ENCODE results near the gene TTC3.

The TTC3 gene

GRCh38 chr21:37036177-37036576, 36.9 kb upstream of the TTC3 start:
- Histone ChIP-seq H3K4me2 (ENCODE audit: low read depth, low read length) (no peak overlapping the region), H3K9ac (ENCODE audit: low read length) (no peak overlapping the region), H3K4me1 (ENCODE audit: low read length) (no peaks in the 10 kb centered on the region), H3K4me3 (ENCODE audit: low read length) (no peak overlapping the region), H3F3A (ENCODE audit: insufficient read depth, low read length) (no peaks in the 10 kb centered on the region), H3K9me3 (replicated peaks; ENCODE audit: insufficient read depth, low read length) (no peaks in the 10 kb centered on the region), H3K27me3 (replicated peaks; ENCODE audit: insufficient read depth, low read length) (no peaks in the 10 kb centered on the region), H3K36me3 (replicated peaks; ENCODE audit: insufficient read depth, low read length) (no peaks in the 10 kb centered on the region), H3K79me2 (ENCODE audit: low read length) (no peaks in the 10 kb centered on the region), H3K9me2 (replicated peaks; ENCODE audit: insufficient read depth, low read length) (no peaks in the 10 kb centered on the region), H2AFZ (ENCODE audit: low read length) (no peak overlapping the region), H3K27ac (ENCODE audit: low read length) (no peak overlapping the region), H4K20me1 (ENCODE audit: insufficient read depth, low read length) (no peaks in the 10 kb centered on the region)
- TF ChIP-seq EZH2 (optimal IDR thresholded peaks at IDR 0.05; ENCODE audit: low read depth, low read length), result no peak
- TF ChIP-seq EZH2phosphoT487 (IDR thresholded peaks at IDR 0.05; ENCODE audit: low read length), result no peak
- TF ChIP-seq CTCF (IDR thresholded peaks at IDR 0.05; ENCODE audit: low read length), result no peak
- DNase-seq, result no peak

GRCh38 chr21:37039411-37040075, 33.5 kb upstream of the TTC3 start:
- no peak overlapping the region for H3K4me3 ChIP-seq (ENCODE audit: low read length)
- H3K36me3 ChIP-seq (replicated peaks; ENCODE audit: insufficient read depth, low read length), result no peaks in the 10 kb centered on the region
- H3F3A ChIP-seq (ENCODE audit: insufficient read depth, low read length), result no peaks in the 10 kb centered on the region
- no peaks in the 10 kb centered on the region for H3K4me1 ChIP-seq (ENCODE audit: low read length)
- no peaks in the 10 kb centered on the region for H3K27me3 ChIP-seq (replicated peaks; ENCODE audit: insufficient read depth, low read length)
- no peak for DNase-seq
- H2AFZ ChIP-seq (ENCODE audit: low read length), result no peak overlapping the region
- H3K9me2 ChIP-seq (replicated peaks; ENCODE audit: insufficient read depth, low read length), result no peaks in the 10 kb centered on the region
- H3K9me3 ChIP-seq (replicated peaks; ENCODE audit: insufficient read depth, low read length), result no peaks in the 10 kb centered on the region
- no peak overlapping the region for H3K9ac ChIP-seq (ENCODE audit: low read length)
- no peaks in the 10 kb centered on the region for H4K20me1 ChIP-seq (ENCODE audit: insufficient read depth, low read length)
- H3K27ac ChIP-seq (ENCODE audit: low read length), result no peak overlapping the region
- no peak overlapping the region for H3K4me2 ChIP-seq (ENCODE audit: low read depth, low read length)
- TF ChIP-seq CTCF (IDR thresholded peaks at IDR 0.05; ENCODE audit: low read length) (no peak), EZH2phosphoT487 (IDR thresholded peaks at IDR 0.05; ENCODE audit: low read length) (no peak), EZH2 (optimal IDR thresholded peaks at IDR 0.05; ENCODE audit: low read depth, low read length) (no peak)
- H3K79me2 ChIP-seq (ENCODE audit: low read length), result no peaks in the 10 kb centered on the region

- Histone ChIP-seq H3K9me2 (replicated peaks; ENCODE audit: insufficient read depth, low read length) (no peaks in the 10 kb centered on the region), H3K36me3 (replicated peaks; ENCODE audit: insufficient read depth, low read length) (no peaks in the 10 kb centered on the region), H3K9ac (ENCODE audit: low read length) (no peak overlapping the region), H3K4me1 (ENCODE audit: low read length) (no peaks in the 10 kb centered on the region), H4K20me1 (ENCODE audit: insufficient read depth, low read length) (no peaks in the 10 kb centered on the region), H3K4me2 (ENCODE audit: low read depth, low read length) (no peak overlapping the region), H3F3A (ENCODE audit: insufficient read depth, low read length) (no peaks in the 10 kb centered on the region), H3K27me3 (replicated peaks; ENCODE audit: insufficient read depth, low read length) (no peaks in the 10 kb centered on the region), H3K9me3 (replicated peaks; ENCODE audit: insufficient read depth, low read length) (no peaks in the 10 kb centered on the region), H3K4me3 (ENCODE audit: low read length) (no peak overlapping the region), H3K27ac (ENCODE audit: low read length) (no peak overlapping the region), H2AFZ (ENCODE audit: low read length) (no peak overlapping the region), H3K79me2 (ENCODE audit: low read length) (no peaks in the 10 kb centered on the region)
- TF ChIP-seq CTCF (IDR thresholded peaks at IDR 0.05; ENCODE audit: low read length), result no peak
- no peak for TF ChIP-seq EZH2 (optimal IDR thresholded peaks at IDR 0.05; ENCODE audit: low read depth, low read length)
- no peak for TF ChIP-seq EZH2phosphoT487 (IDR thresholded peaks at IDR 0.05; ENCODE audit: low read length)
- DNase-seq, result no peak
Observed at GRCh38 chr21:37040212-37040611, 32.8 kb upstream of the TTC3 start.

All from MM.1S (cell line).